ENCODE measurements around the gene PPAN.

Gene PPAN

GRCh38 chr19:10092648-10093294 is 13.4 kb upstream of the PPAN start:
- no peak for DNase-seq (ENCODE audit: low read depth)

GRCh38 chr19:10093295-10094186 is 12.6 kb upstream of the PPAN start:
- no peak for DNase-seq (ENCODE audit: low read depth)

GRCh38 chr19:10095622-10095947 is 10.6 kb upstream of the PPAN start:
- no peak for DNase-seq (ENCODE audit: low read depth)

GRCh38 chr19:10095948-10096614 is 10.1 kb upstream of the PPAN start:
- peak; percentile 66 for DNase-seq (ENCODE audit: low read depth)

DNA sequence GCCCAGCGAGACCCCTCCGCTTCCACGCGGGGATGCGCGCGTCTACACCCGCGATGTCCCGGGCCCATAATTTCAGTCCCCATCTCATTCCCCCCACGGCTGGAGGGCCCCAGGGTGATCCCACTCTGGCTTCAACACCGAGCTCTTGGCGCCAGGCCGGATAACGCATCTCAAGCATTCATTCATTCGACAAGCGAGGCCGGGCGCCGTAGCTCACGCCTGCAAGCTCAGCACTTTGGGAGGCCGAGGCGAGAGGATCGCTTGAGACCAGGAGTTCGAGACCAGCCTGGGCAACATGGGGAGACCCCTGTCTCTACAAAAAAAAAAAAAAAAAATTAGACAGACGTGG is 9.6 kb upstream of the PPAN start:
- DNase-seq (ENCODE audit: low read depth), result no peak

GRCh38 chr19:10100163-10100785 is 5.9 kb upstream of the PPAN start:
- no peak for DNase-seq (ENCODE audit: low read depth)

- DNase-seq (ENCODE audit: low read depth), result no peak
These were observed 3.4 kb upstream of the PPAN start for GRCh38 chr19:10102787-10103236.

DNA sequence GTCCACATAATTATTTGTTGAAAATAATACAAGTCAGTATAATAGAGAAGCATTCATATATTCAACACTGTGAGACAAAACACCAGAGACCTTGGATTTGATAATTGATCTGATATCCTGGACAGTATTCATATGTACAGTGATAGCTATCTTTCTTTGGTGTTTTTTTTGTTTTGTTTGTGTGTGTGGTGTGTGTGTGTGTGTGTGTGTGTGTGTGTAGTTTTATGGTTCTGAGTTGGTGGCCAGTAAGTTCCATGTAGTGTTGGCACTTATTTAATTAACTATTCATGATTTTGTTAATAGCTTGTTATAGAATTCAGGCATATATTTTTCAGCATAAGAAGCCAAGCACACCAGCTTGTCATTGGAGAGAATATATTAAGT is 2.0 kb upstream of the PPAN start:
- DNase-seq (ENCODE audit: low read depth), result no peak

- peak; percentile 53 for DNase-seq (ENCODE audit: low read depth)
These were observed 1.3 kb upstream of the PPAN start for GRCh38 chr19:10104665-10105508.

DNA sequence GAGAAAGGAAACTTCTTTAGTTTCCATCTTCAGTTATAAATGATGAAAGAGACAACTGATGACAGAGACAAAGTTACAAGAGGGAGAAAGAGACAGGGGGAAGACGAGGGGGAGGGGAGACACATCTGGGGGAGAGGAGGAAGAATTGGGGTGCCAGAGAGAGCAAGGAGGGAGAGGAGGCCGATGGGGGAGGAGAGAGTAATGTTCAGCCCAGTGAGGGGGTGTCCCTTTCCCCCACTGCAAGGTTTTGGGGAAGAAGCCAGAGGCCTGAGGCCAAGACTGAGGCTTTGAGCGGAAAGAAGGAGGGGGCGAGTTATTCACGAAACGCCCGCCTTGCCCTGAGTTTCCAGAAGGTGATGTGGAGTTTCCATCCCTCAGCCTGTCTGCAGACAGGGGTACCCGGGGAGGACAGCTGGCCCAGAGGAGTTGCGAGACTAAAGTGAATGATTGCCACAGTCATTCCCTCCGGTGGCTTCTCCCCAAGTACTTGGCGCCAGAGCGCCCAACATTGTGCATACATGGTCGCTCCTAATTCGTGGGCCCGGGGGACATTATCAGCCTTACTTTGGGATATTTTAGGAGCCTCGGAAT is 558 bp upstream of the PPAN start:
- DNase-seq (ENCODE audit: low read depth), result peak; percentile 57

DNA sequence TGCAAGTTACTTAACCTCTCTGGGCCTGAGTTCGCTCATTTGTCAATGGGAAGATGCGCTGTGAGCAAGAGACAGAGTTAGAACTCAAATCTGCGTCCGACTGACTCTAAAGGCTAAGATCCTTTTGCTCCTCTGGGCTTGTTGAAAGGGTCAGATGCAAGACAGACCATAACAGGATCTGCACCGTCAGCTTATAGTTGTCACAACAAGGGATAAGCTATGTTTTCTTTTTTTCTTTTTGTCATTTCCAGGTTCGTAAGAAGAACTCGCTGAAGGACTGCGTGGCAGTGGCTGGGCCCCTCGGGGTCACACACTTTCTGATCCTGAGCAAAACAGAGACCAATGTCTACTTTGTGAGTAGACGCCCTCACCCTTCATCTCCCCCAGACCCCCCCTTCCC is 1.1 kb downstream of the PPAN start:
- DNase-seq (ENCODE audit: low read depth), result no peak

DNA sequence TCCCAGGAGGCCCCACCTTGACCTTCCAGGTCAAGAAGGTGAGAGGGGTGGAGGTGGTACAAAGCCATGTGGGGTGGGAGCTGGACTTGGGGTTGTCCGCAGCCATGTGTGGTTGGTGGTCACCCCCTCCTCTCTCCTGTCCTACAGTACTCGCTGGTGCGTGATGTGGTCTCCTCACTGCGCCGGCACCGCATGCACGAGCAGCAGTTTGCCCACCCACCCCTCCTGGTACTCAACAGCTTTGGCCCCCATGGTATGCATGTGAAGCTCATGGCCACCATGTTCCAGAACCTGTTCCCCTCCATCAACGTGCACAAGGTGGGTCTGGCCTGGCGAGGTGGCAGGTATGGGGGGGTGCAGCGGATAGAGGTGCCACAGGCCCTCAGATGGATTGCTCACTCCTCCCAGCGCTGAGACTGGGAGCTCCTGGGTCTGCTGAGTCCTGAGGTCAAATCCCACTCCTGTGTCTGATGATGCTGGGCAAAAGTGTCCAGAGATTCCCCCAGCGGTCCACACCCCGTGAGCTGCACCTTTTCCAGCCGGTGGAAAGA is 1.7 kb downstream of the PPAN start:
- DNase-seq (ENCODE audit: low read depth), result no peak

DNA sequence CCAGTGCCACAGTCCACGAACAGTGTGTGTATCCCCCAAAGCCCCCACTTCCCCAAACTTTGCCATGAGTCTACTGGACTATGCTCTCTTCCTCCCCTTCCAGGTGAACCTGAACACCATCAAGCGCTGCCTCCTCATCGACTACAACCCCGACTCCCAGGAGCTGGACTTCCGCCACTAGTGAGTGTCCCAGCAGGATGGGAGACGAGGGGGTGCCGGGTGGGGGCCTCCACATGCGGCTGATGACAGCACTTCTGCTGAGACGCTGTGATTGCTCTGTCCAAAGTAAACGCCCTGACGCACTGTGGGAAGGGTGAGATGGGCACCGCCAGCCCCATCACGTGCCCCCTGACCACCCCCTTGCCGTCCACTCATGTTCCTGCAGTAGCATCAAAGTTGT is 3.4 kb downstream of the PPAN start:
- DNase-seq (ENCODE audit: low read depth), result no peak

DNA sequence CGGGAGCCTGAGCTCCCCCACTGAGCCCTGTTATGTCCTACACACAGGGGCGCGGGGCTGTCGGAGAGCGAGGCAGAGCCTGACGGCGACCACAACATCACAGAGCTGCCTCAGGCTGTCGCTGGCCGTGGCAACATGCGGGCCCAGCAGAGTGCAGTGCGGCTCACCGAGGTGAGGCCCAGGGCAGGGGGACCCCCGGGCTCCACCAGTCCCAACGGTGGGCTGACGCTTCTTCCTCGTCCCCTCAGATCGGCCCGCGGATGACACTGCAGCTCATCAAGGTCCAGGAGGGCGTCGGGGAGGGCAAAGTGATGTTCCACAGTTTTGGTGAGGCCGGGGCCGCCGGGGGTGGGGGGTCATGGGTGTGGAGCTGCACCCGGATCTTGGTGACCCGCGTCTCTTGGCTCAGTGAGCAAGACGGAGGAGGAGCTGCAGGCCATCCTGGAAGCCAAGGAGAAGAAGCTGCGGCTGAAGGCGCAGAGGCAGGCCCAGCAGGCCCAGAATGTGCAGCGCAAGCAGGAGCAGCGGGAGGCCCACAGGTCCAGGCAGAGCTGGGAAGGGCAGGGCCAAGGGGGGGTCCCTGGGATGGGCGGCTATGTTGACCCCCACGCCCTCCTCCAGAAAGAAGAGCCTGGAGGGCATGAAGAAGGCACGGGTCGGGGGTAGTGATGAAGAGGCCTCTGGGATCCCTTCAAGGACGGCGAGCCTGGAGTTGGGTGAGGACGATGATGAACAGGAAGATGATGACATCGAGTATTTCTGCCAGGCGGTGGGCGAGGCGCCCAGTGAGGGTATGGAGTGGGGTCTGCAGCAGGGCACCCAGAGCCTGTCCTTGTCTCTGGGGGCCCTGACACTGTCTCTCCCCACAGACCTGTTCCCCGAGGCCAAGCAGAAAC is 4.2 kb downstream of the PPAN start:
- no peak for DNase-seq (ENCODE audit: low read depth)

GRCh38 chr19:10110972-10111317 is 4.8 kb downstream of the PPAN start:
- DNase-seq (ENCODE audit: low read depth), result no peak

DNA sequence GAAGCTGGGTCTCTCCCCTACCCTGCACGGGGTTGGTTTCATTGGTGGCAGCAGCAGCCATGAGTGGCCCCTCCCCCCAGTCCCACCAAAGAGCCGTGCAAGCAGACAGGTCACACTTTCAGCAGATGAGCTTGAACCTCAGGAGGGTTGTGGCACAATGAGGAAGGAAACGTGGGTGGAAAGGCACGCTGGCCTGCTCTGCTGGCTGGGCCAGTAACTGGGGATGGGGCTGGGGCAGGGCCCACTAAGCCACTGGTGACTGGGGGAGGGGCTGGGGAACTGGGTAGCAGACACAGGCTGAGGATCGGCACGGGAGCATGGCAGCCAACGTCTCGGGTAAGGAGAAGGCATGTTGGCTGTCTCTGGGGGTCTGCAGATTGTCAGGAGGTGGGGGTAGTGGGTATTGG is 5.2 kb downstream of the PPAN start, which contains the start of gene P2RY11:
Gene P2RY11 (plus strand): TSS at position 289 of the 407 bp plus-strand sequence. CDS start 29 bp downstream, at position 318.
- DNase-seq (ENCODE audit: low read depth), result no peak

DNA sequence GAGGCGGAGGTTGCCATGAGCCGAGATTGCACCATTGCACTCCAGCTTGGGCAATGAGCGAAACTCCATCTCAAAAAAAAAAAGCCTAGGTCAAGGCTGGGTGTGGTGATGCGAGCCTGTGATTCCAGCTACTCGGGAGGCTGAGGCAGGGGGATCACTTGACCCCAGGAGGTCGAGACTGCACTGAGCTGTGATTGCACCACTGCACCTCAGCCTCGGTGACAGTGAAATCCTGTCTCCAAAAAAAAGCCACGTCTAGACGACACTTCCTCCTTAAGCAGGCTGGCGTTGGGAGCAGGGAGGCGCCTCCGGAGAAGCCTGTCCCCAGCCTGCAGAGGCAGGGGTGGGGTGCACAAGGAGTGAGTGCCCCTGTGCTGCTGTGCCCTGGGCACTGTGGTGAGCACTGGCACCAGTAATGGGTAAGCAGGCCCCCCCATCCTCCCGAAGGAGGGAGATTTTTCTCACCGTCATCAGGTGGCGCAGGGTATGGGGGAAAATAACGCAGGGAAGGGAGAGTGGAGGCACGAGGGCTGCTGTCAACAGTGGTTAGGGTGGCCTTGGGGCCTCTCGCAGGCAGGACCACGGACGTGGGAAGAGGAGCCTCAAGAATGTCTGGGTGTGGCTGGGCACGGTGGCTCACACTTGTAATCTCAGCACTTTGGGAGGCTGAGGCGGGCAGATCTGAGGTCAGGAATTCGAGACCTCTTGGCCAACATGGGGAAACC is 6.0 kb downstream of the PPAN start:
- DNase-seq (ENCODE audit: low read depth), result peak; percentile 37

DNA sequence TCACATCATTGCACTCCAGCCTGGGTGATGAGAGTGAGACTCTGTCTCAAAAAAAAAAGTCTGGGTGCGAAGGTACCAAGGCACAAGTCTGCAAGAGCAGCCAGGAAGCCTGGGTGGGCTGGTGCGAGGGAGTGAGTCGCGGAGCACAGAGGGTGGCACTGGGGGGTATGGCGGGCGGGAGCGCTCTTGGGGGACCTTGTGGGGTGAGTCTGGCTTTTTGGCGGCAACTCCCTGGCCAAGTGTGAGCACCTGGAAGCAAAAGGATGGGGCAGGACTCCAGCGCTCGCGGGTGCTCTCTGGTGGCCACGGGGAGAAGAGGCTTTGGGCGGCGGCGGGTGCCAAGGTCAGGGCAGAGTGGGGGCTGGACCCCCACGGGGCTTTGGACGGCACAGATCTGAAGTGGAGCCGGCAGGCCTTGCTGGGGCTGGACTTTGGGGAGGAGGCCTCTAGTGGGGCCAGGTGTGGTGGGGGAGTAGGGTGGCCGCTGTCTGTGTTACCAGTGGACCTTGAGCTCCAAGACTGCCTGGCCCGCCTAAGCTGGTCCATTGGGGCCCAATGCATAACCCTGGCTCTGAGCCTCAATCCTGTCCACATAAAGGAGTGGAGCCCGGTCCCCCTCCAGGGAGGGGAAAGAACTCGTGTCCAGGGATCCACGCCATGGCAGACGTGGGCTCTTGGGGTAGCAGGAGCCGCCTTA is 6.9 kb downstream of the PPAN start:
- peak; percentile 41 for DNase-seq (ENCODE audit: low read depth)

GRCh38 chr19:10113592-10113963 is 7.4 kb downstream of the PPAN start:
- DNase-seq (ENCODE audit: low read depth), result no peak
